Chondrocyte (in vitro differentiated cells): ENCODE measurements around the gene ARL2. TPM values are rescaled to one million over a fixed set of nuclear protein-coding genes. Genes with fewer than 3 reads are reported as not detected.

Experiments used
- DNase-seq: peaks from one replicate; pipeline ENCODE4 v3.0.0; 2021; ENCODE audit warnings: mixed read lengths, low spot score
- H3K27ac Mint-ChIP-seq: one replicate; pipeline ENCODE4 v1.8.0; 2021; ENCODE audit warnings: mild to moderate bottlenecking, moderate library complexity, mixed read lengths; ENCODE audit not compliant: unreplicated experiment
- H3K27me3 Mint-ChIP-seq: 2 replicates; pipeline ENCODE4 v1.8.0; 2021; ENCODE audit warnings: low read depth, mixed read lengths
- H3K36me3 Mint-ChIP-seq: 2 replicates; pipeline ENCODE4 v1.8.0; 2021; ENCODE audit warnings: low read depth, mixed read lengths
- H3K4me1 Mint-ChIP-seq: 2 replicates; pipeline ENCODE4 v1.8.0; 2021; ENCODE audit warnings: low read depth, mild to moderate bottlenecking, mixed read lengths
- H3K4me3 Mint-ChIP-seq: one replicate; pipeline ENCODE4 v1.8.0; 2021; ENCODE audit warnings: mild to moderate bottlenecking, moderate library complexity, mixed read lengths; ENCODE audit not compliant: unreplicated experiment
- H3K9me3 Mint-ChIP-seq: 2 replicates; pipeline ENCODE4 v1.8.0; 2021; ENCODE audit warnings: low read depth, mixed read lengths
- microRNA-seq: library from miRNA; unstranded; fragments of <30 nt; microRNA quantifications from one replicate; pipeline ENCODE4 v1.2.0, GENCODE V29; 2020; ENCODE audit warnings: borderline number of aligned reads
- total RNA-seq: library from RNA; stranded (reverse); gene quantifications from 3 replicates; pipeline ENCODE4 v1.2.1, GENCODE V29; 2021
- TF ChIP-seq, protein P1 (sequence below): fragments of 200-600 bp; sonication (generic); IDR thresholded peaks from 2 replicates; pipeline ENCODE4 v1.5.0; 2021; ENCODE audit warnings: antibody characterized with exemption, mild to moderate bottlenecking, moderate library complexity

The ARL2 gene
- total RNA-seq, 1 donor from 2014 or later = 85.5 TPM

DNA sequence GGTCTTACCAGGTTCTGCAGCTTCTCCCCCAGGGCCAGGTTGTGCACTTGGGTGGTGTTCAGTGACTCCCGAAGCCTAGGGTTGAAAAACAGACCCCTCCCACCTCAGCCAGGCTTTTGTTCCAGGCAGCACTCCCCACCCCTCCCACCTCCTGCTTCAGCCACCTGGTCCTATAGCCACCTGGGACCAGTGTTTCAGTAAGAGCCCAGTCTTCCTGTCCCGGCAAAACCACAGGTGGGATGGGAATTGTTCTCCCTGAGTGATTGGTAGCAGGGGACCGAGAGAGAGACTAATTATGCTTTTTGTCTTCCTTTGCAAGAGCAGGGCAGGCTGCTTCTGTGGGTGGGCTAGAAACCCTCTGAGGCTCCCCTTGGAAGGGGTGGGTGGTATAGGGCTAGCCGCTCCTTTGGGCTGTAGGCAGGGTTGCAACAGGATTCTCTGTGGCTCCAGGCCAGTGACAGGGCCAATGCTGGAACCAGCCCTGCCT, 52.9 kb downstream of the ARL2 start:
- Mint-ChIP-seq H3K4me3 (no peak overlapping the region), H3K4me1 (no peaks in the 10 kb centered on the region), H3K9me3 (no peaks in the 10 kb centered on the region), H3K27me3 (no peaks in the 10 kb centered on the region), H3K36me3 (no peaks in the 10 kb centered on the region), H3K27ac (no peak overlapping the region)
- TF ChIP-seq, protein P1, sequence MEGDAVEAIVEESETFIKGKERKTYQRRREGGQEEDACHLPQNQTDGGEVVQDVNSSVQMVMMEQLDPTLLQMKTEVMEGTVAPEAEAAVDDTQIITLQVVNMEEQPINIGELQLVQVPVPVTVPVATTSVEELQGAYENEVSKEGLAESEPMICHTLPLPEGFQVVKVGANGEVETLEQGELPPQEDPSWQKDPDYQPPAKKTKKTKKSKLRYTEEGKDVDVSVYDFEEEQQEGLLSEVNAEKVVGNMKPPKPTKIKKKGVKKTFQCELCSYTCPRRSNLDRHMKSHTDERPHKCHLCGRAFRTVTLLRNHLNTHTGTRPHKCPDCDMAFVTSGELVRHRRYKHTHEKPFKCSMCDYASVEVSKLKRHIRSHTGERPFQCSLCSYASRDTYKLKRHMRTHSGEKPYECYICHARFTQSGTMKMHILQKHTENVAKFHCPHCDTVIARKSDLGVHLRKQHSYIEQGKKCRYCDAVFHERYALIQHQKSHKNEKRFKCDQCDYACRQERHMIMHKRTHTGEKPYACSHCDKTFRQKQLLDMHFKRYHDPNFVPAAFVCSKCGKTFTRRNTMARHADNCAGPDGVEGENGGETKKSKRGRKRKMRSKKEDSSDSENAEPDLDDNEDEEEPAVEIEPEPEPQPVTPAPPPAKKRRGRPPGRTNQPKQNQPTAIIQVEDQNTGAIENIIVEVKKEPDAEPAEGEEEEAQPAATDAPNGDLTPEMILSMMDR = no peak
- no peak for DNase-seq

DNA sequence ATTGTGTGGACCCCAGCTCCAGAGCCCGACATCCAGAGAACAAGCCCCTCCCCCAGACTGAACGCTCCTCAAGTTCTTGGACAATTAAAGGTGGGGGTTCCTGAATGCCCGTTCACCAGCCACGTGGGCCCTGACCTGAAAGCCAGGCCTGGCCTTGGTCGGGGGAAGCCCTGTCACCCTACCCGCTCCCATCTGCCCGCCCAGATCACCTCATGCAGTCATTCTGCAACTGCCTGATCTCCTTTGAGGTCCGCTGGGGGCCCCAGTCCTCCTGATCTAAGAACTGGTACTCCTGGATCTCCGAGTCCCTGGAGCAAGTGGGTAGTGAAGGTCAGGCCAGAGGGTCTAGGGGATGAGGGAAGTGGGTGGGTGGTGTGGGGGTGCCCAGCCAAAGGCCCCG, 53.5 kb downstream of the ARL2 start:
- Mint-ChIP-seq H3K4me3 (no peak overlapping the region), H3K27ac (no peak overlapping the region), H3K27me3 (no peaks in the 10 kb centered on the region), H3K9me3 (no peaks in the 10 kb centered on the region), H3K36me3 (no peaks in the 10 kb centered on the region), H3K4me1 (no peaks in the 10 kb centered on the region)
- TF ChIP-seq, protein P1 = no peak
- no peak for DNase-seq

DNA sequence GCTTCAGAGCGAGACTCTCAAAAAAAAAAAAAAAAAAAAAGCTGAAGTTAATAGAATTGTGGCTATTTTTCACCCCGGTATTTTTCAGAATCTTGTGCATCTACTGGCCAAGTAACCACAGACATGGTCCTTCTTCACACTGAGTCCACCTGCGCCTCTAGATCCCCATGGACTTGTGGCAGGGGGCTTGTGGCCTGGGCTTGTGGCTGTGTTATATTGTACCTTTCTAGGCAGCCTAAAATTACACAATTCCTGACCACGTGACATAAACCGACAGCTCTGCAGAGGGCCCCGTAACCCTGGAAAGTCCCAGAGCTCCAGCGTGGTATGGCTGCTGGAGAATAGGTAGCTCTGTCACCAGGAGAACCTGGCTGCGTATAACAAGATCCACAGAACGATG, 55.3 kb downstream of the ARL2 start:
- no peaks in the 10 kb centered on the region for H3K4me1 Mint-ChIP-seq
- H3K27me3 Mint-ChIP-seq = no peaks in the 10 kb centered on the region
- H3K36me3 Mint-ChIP-seq = no peaks in the 10 kb centered on the region
- H3K27ac Mint-ChIP-seq = no peak overlapping the region
- TF ChIP-seq, protein P1 = no peak
- no peak overlapping the region for H3K4me3 Mint-ChIP-seq
- DNase-seq = no peak
- no peaks in the 10 kb centered on the region for H3K9me3 Mint-ChIP-seq

Small RNAs within 50 kb of the gene (microRNA-seq; reads per million reads assigned to microRNA genes)
- not detected for gene MIR6879

Other genes starting within 250 kb of the ARL2 start
- 183 to 198 TPM (median 190 TPM) in 3 replicates for gene SF1, start 235.6 kb upstream of the ARL2 start, total RNA-seq
- gene MAP4K2, start 210.9 kb upstream of the ARL2 start, total RNA-seq = 11.3 to 17.8 TPM (median 13.4 TPM) in 3 replicates
- gene MEN1, start 203.6 kb upstream of the ARL2 start, total RNA-seq = 19.5 to 26.4 TPM (median 20.4 TPM) in 3 replicates
- gene CDC42BPG, start 169.5 kb upstream of the ARL2 start, total RNA-seq = 0.17 to 0.46 TPM (median 0.35 TPM) in 3 replicates
- 78.9 to 129 TPM (median 111 TPM) in 3 replicates for gene EHD1, start 135.5 kb upstream of the ARL2 start, total RNA-seq
- 15.2 to 21.9 TPM (median 16.3 TPM) in 3 replicates for gene ATG2A, start 97.0 kb upstream of the ARL2 start, total RNA-seq
- 21.7 to 33.2 TPM (median 29.3 TPM) in 3 replicates for gene PPP2R5B, start 89.5 kb upstream of the ARL2 start, total RNA-seq
- gene GPHA2, start 78.3 kb upstream of the ARL2 start, total RNA-seq = not detected in 3 replicates
- not detected in 3 replicates for gene MAJIN, start 42.1 kb upstream of the ARL2 start, total RNA-seq
- gene BATF2, start 17.2 kb upstream of the ARL2 start, total RNA-seq = not detected in 3 replicates
- gene SNX15, start 13.3 kb downstream of the ARL2 start, total RNA-seq = 21.0 to 26.1 TPM (median 24.9 TPM) in 3 replicates
- gene SAC3D1, start 27.1 kb downstream of the ARL2 start, total RNA-seq = 13.1 to 18.2 TPM (median 14.3 TPM) in 3 replicates
- gene NAALADL1, start 44.4 kb downstream of the ARL2 start, total RNA-seq = not detected in 3 replicates
- 5.5 to 11.4 TPM (median 6.3 TPM) in 3 replicates for gene CDCA5, start 69.9 kb downstream of the ARL2 start, total RNA-seq
- 48.9 to 53.3 TPM (median 50.0 TPM) in 3 replicates for gene ZFPL1, start 70.1 kb downstream of the ARL2 start, total RNA-seq
- gene VPS51, start 82.1 kb downstream of the ARL2 start, total RNA-seq = 72.8 to 94.0 TPM (median 73.4 TPM) in 3 replicates
- 10.3 to 14.4 TPM (median 10.7 TPM) in 3 replicates for gene TM7SF2, start 97.7 kb downstream of the ARL2 start, total RNA-seq
- 7.9 to 8.7 TPM (median 7.9 TPM) in 3 replicates for gene ZNHIT2, start 103.5 kb downstream of the ARL2 start, total RNA-seq
- gene FAU, start 108.0 kb downstream of the ARL2 start, total RNA-seq = 506 to 669 TPM (median 519 TPM) in 3 replicates
- 37.2 to 43.2 TPM (median 40.5 TPM) in 3 replicates for gene MRPL49, start 108.2 kb downstream of the ARL2 start, total RNA-seq
- gene SYVN1, start 120.4 kb downstream of the ARL2 start, total RNA-seq = 47.5 to 53.5 TPM (median 49.2 TPM) in 3 replicates
- not detected in 3 replicates for gene SPDYC, start 156.1 kb downstream of the ARL2 start, total RNA-seq
- gene CAPN1, start 167.8 kb downstream of the ARL2 start, total RNA-seq = 120 to 130 TPM (median 127 TPM) in 3 replicates
- gene POLA2, start 247.8 kb downstream of the ARL2 start, total RNA-seq = 5.7 to 19.0 TPM (median 6.2 TPM) in 3 replicates